Esophagus muscularis mucosa (tissue), 4 donors: ENCODE results near the gene CFAP44. TPM values are rescaled to one million over a fixed set of nuclear protein-coding genes. Genes with fewer than 3 reads are reported as not detected.

Experiments used
- DNase-seq: peaks from one replicate; pipeline ENCODE4 v3.0.0-alpha.2; 2017; ENCODE audit errors: extremely low spot score
- H3K27ac ChIP-seq, 4 donors: fragments of 200-600 bp; sonication (generic); replicated peaks in 1 of 4; 1 replicate in 3 of 4; 2 replicates in 1 of 4; pipeline ENCODE4 v1.5.1; 2016 to 2019; ENCODE audit warnings: mild to moderate bottlenecking in 1 of 4
- H3K27me3 ChIP-seq, 4 donors: fragments of 200-600 bp; sonication (generic); one replicate each; pipeline versions ENCODE4 v1.5.1 to v1.6.0; 2016 to 2019
- H3K36me3 ChIP-seq, 4 donors: fragments of 200-600 bp; sonication (generic); one replicate each; pipeline ENCODE4 v1.5.1; 2016 to 2019
- H3K4me1 ChIP-seq, 4 donors: fragments of 200-600 bp; sonication (generic); one replicate each; pipeline ENCODE4 v1.5.1; 2016 to 2019
- H3K4me3 ChIP-seq, 4 donors: fragments of 200-600 bp; sonication (generic); 1 replicate in 2 of 4; 2 replicates in 2 of 4; pipeline ENCODE4 v1.5.1; 2016 to 2019; ENCODE audit warnings: mild to moderate bottlenecking in 4 of 4, moderate library complexity in 1 of 4
- H3K9me3 ChIP-seq, 4 donors: fragments of 200-600 bp; sonication (generic); 1 replicate in 3 of 4; 2 replicates in 1 of 4; pipeline ENCODE4 v1.5.1; 2016 to 2019
- EP300 ChIP-seq: sonication (generic); formaldehyde crosslinking; IDR thresholded peaks from one replicate; pipeline ENCODE4 v1.6.1; 2017; ENCODE audit warnings: antibody characterized with exemption
- POLR2A ChIP-seq: fragments of 450-650 bp; IDR thresholded peaks from one replicate; pipeline ENCODE4 v1.6.1; 2017; ENCODE audit warnings: antibody characterized with exemption, moderate library complexity, mild to moderate bottlenecking, low read depth
- POLR2AphosphoS5 ChIP-seq, 2 donors: sonication (generic); formaldehyde crosslinking; IDR thresholded peaks; one replicate each; pipeline ENCODE4 v1.6.1; 2017; ENCODE audit warnings: antibody characterized with exemption in 2 of 2
- WGBS: methylation state at CpG from one replicate; pipeline ENCODE4 v1.1.5; 2018; 5-methylcytosine and 5-hydroxymethylcytosine counted together
- intact Hi-C: fragments of 100-400 bp; cut with DNase I; formaldehyde crosslinking; loops from one replicate; pipeline ENCODE4 v1.15.1; 2023
- total RNA-seq, 4 donors: library from RNA; depleted of rRNA; stranded (reverse); fragments of >200 nt; gene quantifications; one replicate each; pipeline versions ENCODE4 v1.1.0 to v1.2.1, GENCODE V29; 2016
- TF ChIP-seq, protein P1 (sequence below), 3 experiments: fragments of 200-600 bp in 2 of 3; fragments of 450-650 bp in 1 of 3; sonication (generic) in 2 of 3; IDR thresholded peaks; one replicate each; pipeline ENCODE4 v1.5.1; 2017 to 2019; ENCODE audit warnings: antibody characterized with exemption in 3 of 3, mild to moderate bottlenecking in 2 of 3, moderate library complexity in 1 of 3

The CFAP44 gene
- total RNA-seq, 4 donors from 2014 or later: 2.7 to 5.7 (median 3.6) TPM

GRCh38 chr3:113437411-113437810 is 3.9 kb downstream of the CFAP44 start:
- intact Hi-C loops: no loop called here
- no peaks in the 10 kb centered on the region for H3K9me3 ChIP-seq
- no peak overlapping the region for H3K4me3 ChIP-seq
- H3K27me3 ChIP-seq: no peaks in the 10 kb centered on the region
- H3K36me3 ChIP-seq: no peaks in the 10 kb centered on the region
- TF ChIP-seq, protein P1, sequence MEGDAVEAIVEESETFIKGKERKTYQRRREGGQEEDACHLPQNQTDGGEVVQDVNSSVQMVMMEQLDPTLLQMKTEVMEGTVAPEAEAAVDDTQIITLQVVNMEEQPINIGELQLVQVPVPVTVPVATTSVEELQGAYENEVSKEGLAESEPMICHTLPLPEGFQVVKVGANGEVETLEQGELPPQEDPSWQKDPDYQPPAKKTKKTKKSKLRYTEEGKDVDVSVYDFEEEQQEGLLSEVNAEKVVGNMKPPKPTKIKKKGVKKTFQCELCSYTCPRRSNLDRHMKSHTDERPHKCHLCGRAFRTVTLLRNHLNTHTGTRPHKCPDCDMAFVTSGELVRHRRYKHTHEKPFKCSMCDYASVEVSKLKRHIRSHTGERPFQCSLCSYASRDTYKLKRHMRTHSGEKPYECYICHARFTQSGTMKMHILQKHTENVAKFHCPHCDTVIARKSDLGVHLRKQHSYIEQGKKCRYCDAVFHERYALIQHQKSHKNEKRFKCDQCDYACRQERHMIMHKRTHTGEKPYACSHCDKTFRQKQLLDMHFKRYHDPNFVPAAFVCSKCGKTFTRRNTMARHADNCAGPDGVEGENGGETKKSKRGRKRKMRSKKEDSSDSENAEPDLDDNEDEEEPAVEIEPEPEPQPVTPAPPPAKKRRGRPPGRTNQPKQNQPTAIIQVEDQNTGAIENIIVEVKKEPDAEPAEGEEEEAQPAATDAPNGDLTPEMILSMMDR (IDR thresholded peaks at IDR 0.05): no peak
- TF ChIP-seq EP300: no peak
- no peak for TF ChIP-seq POLR2AphosphoS5 (IDR thresholded peaks at IDR 0.05)
- TF ChIP-seq POLR2A: no peak
- no peak for DNase-seq
- WGBS: 75% methylated on average over 3 of the region's 3 CpGs
- H3K27ac ChIP-seq: no peak overlapping the region
- H3K4me1 ChIP-seq: peaks cover 0 to 12% (median 6%) of the 10 kb centered on the region in 4 donors

- no peak overlapping the region for H3K27ac ChIP-seq
- H3K36me3 ChIP-seq: no peaks in the 10 kb centered on the region
- peaks cover 0 to 9% (median 6%) of the 10 kb centered on the region in 4 donors for H3K4me1 ChIP-seq
- no peak for DNase-seq
- H3K4me3 ChIP-seq: no peak overlapping the region
- 100% methylated on average over 1 of the region's 1 CpG for WGBS
- no peaks in the 10 kb centered on the region for H3K9me3 ChIP-seq
- intact Hi-C loops: no loop called here
- TF ChIP-seq POLR2A (no peak), EP300 (no peak), POLR2AphosphoS5 (IDR thresholded peaks at IDR 0.05) (no peak)
- TF ChIP-seq, protein P1 (IDR thresholded peaks at IDR 0.05): no peak
- no peaks in the 10 kb centered on the region for H3K27me3 ChIP-seq
These were observed 4.5 kb downstream of the CFAP44 start for GRCh38 chr3:113436809-113437208.

- 81% methylated on average over 2 of the region's 2 CpGs for WGBS
- Histone ChIP-seq H3K27ac (no peak overlapping the region), H3K9me3 (no peaks in the 10 kb centered on the region), H3K27me3 (no peaks in the 10 kb centered on the region), H3K4me3 (no peak overlapping the region), H3K4me1 (no peaks in the 10 kb centered on the region), H3K36me3 (peaks cover 0 to 16% (median 9%) of the 10 kb centered on the region in 4 donors)
- TF ChIP-seq POLR2A: no peak
- TF ChIP-seq POLR2AphosphoS5 (IDR thresholded peaks at IDR 0.05): no peak
- TF ChIP-seq, protein P1 (IDR thresholded peaks at IDR 0.05): no peak
- no peak for TF ChIP-seq EP300
- intact Hi-C loops: no loop called here
- DNase-seq: no peak
These were observed 9.5 kb downstream of the CFAP44 start for GRCh38 chr3:113431811-113432210.

- Histone ChIP-seq H3K36me3 (peaks cover 6 to 36% (median 24%) of the 10 kb centered on the region in 4 donors), H3K9me3 (no peaks in the 10 kb centered on the region), H3K27me3 (no peaks in the 10 kb centered on the region), H3K4me1 (no peaks in the 10 kb centered on the region), H3K27ac (no peak overlapping the region), H3K4me3 (no peak overlapping the region)
- 100% methylated on average over 1 of the region's 1 CpG for WGBS
- DNase-seq: no peak
- TF ChIP-seq POLR2A (no peak), EP300 (no peak), POLR2AphosphoS5 (IDR thresholded peaks at IDR 0.05) (no peak)
- TF ChIP-seq, protein P1 (IDR thresholded peaks at IDR 0.05): no peak
- intact Hi-C loops: no loop called here
These were observed 12.7 kb downstream of the CFAP44 start for GRCh38 chr3:113428581-113428980.

DNA sequence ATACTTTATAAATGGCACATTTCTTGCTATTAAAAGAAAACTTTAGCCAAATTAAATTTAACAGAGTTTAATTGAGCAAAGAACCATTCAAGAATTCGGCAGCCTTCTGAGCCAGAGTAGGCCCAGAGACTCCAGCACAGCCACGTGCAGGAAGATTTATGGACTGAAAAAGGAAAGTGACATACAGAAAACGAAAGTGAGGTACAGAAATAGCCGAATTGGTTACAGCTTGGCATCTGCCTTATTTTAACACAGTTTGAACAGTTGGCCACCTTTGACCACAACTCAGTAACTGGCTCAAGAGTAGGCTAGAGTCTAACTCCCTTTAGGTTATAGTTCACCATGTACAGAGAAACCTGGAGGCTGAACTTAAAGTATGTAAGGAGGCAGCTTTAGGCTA is 17.6 kb downstream of the CFAP44 start:
- Histone ChIP-seq H3K4me1 (no peaks in the 10 kb centered on the region), H3K27ac (no peak overlapping the region), H3K36me3 (peaks cover 6 to 41% (median 23%) of the 10 kb centered on the region in 4 donors), H3K27me3 (no peaks in the 10 kb centered on the region), H3K4me3 (no peak overlapping the region), H3K9me3 (no peaks in the 10 kb centered on the region)
- 59% methylated on average over 4 of the region's 4 CpGs for WGBS
- intact Hi-C loops: no loop called here
- no peak for DNase-seq
- TF ChIP-seq EP300: no peak
- TF ChIP-seq POLR2A: no peak
